Measurements from ENCODE around the gene SLC7A4.

SLC7A4 gene

GRCh38 chr22:21038405-21038804 lies 6.0 kb upstream of the SLC7A4 start:
- no peak for DNase-seq

GRCh38 chr22:21034989-21035388 lies 2.6 kb upstream of the SLC7A4 start:
- no peak for DNase-seq

GRCh38 chr22:21033895-21034294 lies 1.5 kb upstream of the SLC7A4 start:
- no peak for DNase-seq

- no peak for DNase-seq
Observed at GRCh38 chr22:21032868-21033688, 717 bp upstream of the SLC7A4 start.

- no peak for DNase-seq
Observed at GRCh38 chr22:21031545-21032036, 770 bp downstream of the SLC7A4 start.

GRCh38 chr22:21030621-21031544 lies 1.5 kb downstream of the SLC7A4 start:
- DNase-seq: no peak

GRCh38 chr22:21030032-21030431 lies 2.3 kb downstream of the SLC7A4 start:
- no peak for DNase-seq

GRCh38 chr22:21029486-21030025 lies 2.8 kb downstream of the SLC7A4 start:
- no peak for DNase-seq

GRCh38 chr22:21028277-21029251 lies 3.8 kb downstream of the SLC7A4 start:
- DNase-seq: no peak

- DNase-seq: no peak
Observed at GRCh38 chr22:21026783-21027692, 5.3 kb downstream of the SLC7A4 start.

- no peak for DNase-seq
Observed at GRCh38 chr22:21025763-21026755, 6.3 kb downstream of the SLC7A4 start.

GRCh38 chr22:21025266-21025665 lies 7.1 kb downstream of the SLC7A4 start:
- DNase-seq: no peak

GRCh38 chr22:21022955-21023614 lies 9.3 kb downstream of the SLC7A4 start:
- DNase-seq: no peak

- no peak for DNase-seq
Observed at GRCh38 chr22:21022507-21022906, 9.9 kb downstream of the SLC7A4 start.

- no peak for DNase-seq
Observed at GRCh38 chr22:21020802-21021429, 11.4 kb downstream of the SLC7A4 start.

- DNase-seq: no peak
Observed at GRCh38 chr22:21018314-21018713, 14.0 kb downstream of the SLC7A4 start.

- no peak for DNase-seq
Observed at GRCh38 chr22:21016644-21017420, 15.5 kb downstream of the SLC7A4 start.

GRCh38 chr22:21015466-21016006 lies 16.8 kb downstream of the SLC7A4 start:
- no peak for DNase-seq

Data from activated CD4-positive, alpha-beta T cell treated with anti-CD3 and anti-CD28 coated beads, Interleukin-2, amount 50 U/mL, for 1 hour (primary cell).